NCI-H1417 (cell line): ENCODE data around the gene POT1.
"Not testable (repeated sequence)": the region's sequence is repeated elsewhere in the genome, so short reads cannot be mapped to it uniquely, and the experiment has no call there.

Experiments used
- DNase-seq, 3 experiments: peaks; one replicate each; lab custom pipeline; 2025; lab: John Stamatoyannopoulos, UW

The POT1 gene

GRCh38 chr7:124929467-124930172 is at the start of gene POT1:
TSS of gene POT1 (minus strand) at chr7:124929825. CDS start at chr7:124897173, 32,652 bp downstream.
- peak; percentile 99 to 100 (median 99) for DNase-seq

- not testable (repeated sequence) for DNase-seq
Measured at GRCh38 chr7:124975131-124975530, 45.5 kb upstream of the POT1 start.

- no peak for DNase-seq
Measured at GRCh38 chr7:124965553-124965952, 35.9 kb upstream of the POT1 start.

GRCh38 chr7:124959676-124960075 is 30.1 kb upstream of the POT1 start:
- no peak for DNase-seq

- DNase-seq, result not testable (repeated sequence)
Measured at GRCh38 chr7:124957952-124958351, 28.3 kb upstream of the POT1 start.

GRCh38 chr7:124956160-124956559 is 26.5 kb upstream of the POT1 start:
- DNase-seq, result no peak

- DNase-seq, result no peak
Measured at GRCh38 chr7:124954790-124955189, 25.2 kb upstream of the POT1 start.

- no peak for DNase-seq
Measured at GRCh38 chr7:124945680-124946079, 16.1 kb upstream of the POT1 start.

- no peak for DNase-seq
Measured at GRCh38 chr7:124943472-124943871, 13.8 kb upstream of the POT1 start.

- no peak for DNase-seq
Measured at GRCh38 chr7:124942399-124942798, 12.8 kb upstream of the POT1 start.

- DNase-seq, result no peak
Measured at GRCh38 chr7:124940306-124940705, 10.7 kb upstream of the POT1 start.

GRCh38 chr7:124938128-124938527 is 8.5 kb upstream of the POT1 start:
- DNase-seq, result no peak

GRCh38 chr7:124937076-124937475 is 7.5 kb upstream of the POT1 start:
- DNase-seq, result no peak

- no peak for DNase-seq
Measured at GRCh38 chr7:124934841-124935240, 5.2 kb upstream of the POT1 start.

- no peak for DNase-seq
Measured at GRCh38 chr7:124930655-124931597, 1.3 kb upstream of the POT1 start.

GRCh38 chr7:124930173-124930623 is 573 bp upstream of the POT1 start:
- no peak for DNase-seq

- no peak for DNase-seq
Measured at GRCh38 chr7:124924906-124925305, 4.7 kb downstream of the POT1 start.

- no peak for DNase-seq
Measured at GRCh38 chr7:124922200-124922599, 7.4 kb downstream of the POT1 start.

GRCh38 chr7:124919841-124920240 is 9.8 kb downstream of the POT1 start:
- no peak for DNase-seq

GRCh38 chr7:124918662-124919061 is 11.0 kb downstream of the POT1 start:
- DNase-seq, result peak in 2 of 3 experiments; percentile 24

GRCh38 chr7:124915242-124915641 is 14.4 kb downstream of the POT1 start:
- DNase-seq, result no peak

- DNase-seq, result no peak
Measured at GRCh38 chr7:124914298-124914697, 15.3 kb downstream of the POT1 start.

- no peak for DNase-seq
Measured at GRCh38 chr7:124912972-124913371, 16.7 kb downstream of the POT1 start.
